ENCODE results near the gene DOK7.

DOK7 gene, protein sequence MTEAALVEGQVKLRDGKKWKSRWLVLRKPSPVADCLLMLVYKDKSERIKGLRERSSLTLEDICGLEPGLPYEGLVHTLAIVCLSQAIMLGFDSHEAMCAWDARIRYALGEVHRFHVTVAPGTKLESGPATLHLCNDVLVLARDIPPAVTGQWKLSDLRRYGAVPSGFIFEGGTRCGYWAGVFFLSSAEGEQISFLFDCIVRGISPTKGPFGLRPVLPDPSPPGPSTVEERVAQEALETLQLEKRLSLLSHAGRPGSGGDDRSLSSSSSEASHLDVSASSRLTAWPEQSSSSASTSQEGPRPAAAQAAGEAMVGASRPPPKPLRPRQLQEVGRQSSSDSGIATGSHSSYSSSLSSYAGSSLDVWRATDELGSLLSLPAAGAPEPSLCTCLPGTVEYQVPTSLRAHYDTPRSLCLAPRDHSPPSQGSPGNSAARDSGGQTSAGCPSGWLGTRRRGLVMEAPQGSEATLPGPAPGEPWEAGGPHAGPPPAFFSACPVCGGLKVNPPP

GRCh38 chr4:3462790-3463415 is at the start of gene DOK7:
Gene DOK7 (plus strand): TSS chr4:3463306. CDS start chr4:3463376, 70 bp downstream.
- no peak for DNase-seq

- DNase-seq = no peak
These were observed 49.3 kb upstream of the DOK7 start for GRCh38 chr4:3413675-3414420.

DNA sequence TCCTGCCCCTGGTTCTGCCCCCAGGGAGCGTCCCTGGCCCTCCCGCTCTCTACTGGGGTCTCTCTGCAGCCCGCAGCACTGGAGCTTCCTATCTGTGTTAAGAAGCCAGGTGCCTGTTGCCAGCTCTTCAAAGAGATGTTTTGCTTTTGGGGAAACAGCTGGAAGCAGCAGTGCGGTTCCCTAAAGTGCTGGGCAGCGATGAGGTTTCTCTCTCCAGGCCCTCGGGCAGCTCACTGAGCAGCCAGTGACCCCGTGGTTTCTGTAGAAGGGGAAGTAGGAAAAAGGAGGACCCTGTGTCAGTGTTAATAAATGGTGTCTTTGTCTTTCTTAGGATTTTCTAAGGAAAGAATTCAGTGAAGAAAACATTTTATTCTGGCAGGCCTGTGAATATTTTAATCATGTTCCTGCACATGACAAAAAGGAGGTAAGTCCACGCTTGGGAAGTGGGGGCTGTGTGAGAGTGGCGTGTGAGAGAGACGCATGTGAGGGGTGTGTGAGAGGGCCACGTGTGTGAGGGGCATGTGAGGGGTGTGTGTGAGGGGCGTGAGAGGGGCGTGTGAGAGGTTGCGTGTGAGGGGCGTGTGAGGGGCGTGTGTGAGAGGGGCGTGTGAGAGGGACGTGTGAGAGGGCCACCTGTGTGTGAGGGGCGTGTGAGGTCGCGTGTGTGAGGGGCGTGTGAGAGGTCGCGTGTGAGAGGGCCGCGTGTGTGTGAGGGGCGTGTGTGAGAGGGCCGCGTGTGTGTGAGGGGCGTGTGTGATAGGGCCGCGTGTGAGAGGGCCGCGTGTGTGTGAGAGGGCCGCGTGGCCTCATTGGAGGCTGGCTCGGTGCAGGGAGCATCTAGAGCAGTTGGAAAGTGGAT is 48.5 kb upstream of the DOK7 start:
- no peak for DNase-seq

DNA sequence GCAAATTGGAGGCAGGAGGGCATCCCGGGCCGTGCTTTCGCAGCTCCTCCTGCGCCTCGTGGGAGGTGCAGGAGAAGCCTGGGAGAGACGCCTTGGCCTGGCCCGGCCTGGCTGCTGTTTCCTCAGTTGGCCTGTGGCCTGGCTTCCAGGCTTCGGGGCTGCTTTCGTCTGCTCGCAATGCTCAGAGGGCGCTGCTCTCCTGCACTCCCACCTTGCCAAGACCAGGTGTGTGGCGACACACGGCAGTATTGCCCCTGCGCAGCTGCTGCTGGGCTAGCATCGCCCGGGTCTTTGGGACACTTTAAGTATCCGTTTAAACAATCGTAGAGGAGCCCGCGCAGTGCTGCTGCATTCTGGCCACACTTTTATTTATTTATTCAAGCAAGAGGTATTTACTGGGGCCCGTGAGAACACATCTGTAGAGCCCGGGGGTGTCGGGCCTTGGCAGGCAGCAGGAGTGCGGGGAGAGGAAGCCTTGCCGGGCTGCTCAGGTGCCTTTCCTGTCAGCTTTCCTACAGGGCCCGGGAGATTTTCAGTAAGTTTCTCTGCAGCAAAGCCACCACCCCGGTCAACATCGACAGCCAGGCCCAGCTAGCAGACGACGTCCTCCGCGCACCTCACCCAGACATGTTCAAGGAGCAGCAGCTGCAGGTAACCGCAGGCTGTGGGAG is 47.5 kb upstream of the DOK7 start:
- no peak for DNase-seq

GRCh38 chr4:3416270-3416669 is 46.8 kb upstream of the DOK7 start:
- DNase-seq = no peak

DNA sequence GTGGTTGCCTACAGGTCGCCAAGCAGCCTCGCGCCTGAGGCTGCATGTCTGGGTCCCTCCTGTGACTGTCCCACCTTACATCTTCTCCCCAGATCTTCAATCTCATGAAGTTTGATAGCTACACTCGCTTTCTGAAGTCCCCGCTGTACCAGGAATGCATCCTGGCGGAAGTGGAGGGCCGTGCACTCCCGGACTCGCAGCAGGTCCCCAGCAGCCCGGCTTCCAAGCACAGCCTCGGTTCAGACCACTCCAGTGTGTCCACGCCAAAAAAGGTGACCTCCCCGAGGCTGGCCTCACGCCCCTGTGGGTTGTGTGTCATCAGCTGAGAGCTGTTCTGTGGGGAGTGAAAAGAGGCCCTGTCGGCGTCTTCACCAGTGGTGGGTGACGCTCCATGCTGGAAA is 46.3 kb upstream of the DOK7 start:
- no peak for DNase-seq

- DNase-seq = no peak
These were observed 45.7 kb upstream of the DOK7 start for GRCh38 chr4:3417448-3417847.

- DNase-seq = no peak
These were observed 44.9 kb upstream of the DOK7 start for GRCh38 chr4:3418029-3418762.

DNA sequence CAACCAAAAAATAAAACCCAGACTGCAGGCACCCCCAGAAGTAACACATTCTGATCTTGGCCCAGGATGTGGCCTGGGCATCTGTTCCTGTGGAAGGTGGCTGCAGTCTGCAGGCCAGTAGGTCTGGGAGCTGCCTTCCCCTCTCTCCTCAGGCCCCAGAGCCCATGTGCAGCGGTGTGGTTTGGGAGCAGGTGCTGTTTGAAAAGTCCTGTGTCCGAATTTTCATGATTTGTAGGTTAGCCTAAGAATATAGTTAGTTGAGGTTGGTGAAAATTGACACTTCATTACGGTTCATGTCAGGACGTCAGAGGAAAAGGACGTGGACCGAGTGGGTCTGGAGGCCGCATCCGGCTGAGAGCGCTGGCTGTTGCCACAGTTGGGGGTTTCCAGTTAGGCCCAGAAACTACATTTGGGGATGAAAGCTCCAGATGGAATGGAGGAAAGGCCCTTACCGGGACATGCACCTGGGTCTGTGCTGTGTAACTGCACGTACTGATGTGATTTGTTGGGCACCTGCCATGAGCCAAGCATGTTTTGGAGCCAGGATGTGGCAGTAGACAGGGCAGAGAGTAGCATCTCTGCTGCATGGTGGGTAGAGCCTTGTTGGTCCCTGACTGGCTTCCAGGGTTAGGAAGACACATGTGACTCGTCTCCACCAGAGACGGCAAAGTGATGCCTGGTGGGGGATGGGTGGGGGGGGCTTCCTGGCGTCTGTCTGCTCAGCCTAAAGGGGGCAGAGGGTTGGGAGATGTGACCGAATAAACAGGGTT is 43.1 kb upstream of the DOK7 start:
- DNase-seq = no peak

DNA sequence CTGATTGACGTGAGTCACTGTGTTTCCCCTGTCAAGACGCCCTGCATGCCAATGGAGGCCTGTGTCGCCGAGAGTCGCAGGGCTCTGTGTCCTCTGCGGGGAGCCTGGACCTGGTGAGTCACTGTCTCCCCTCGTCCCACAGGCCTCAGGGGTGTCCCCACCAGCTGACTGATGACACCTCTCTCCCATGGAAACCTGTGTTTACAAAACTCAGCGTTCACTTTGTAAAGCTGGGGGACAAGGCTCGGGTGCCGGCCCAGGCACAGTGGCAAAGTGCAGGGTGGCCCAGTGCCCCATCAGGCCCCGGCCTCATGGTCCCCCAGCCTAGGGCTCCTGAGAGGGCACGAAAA is 42.5 kb upstream of the DOK7 start:
- no peak for DNase-seq

- DNase-seq = no peak
These were observed 42.1 kb upstream of the DOK7 start for GRCh38 chr4:3420956-3421355.

- no peak for DNase-seq
These were observed 41.6 kb upstream of the DOK7 start for GRCh38 chr4:3421470-3421869.

GRCh38 chr4:3422241-3422801 is 40.8 kb upstream of the DOK7 start:
- no peak for DNase-seq

GRCh38 chr4:3422808-3423297 is 40.3 kb upstream of the DOK7 start:
- DNase-seq = no peak

- no peak for DNase-seq
These were observed 39.7 kb upstream of the DOK7 start for GRCh38 chr4:3423406-3423805.

DNA sequence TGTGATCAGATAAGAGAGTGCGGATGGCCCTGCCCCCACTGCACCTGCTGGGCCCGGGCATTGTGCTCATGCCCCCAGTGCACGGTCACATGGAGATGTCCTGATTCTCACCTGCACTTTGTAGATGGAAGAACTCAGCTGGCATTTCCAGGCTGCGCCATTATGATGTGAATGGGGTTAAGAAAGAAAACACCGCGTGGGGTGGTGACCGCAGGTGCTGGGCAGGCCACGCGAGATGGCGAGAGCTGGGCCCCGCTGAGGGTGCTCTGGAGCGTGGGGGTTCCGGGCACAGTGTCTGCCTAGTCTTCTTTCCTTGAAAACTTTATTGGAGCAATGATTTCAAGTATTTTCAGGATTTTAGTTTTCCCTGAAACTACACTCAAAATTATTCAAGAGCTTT is 39.2 kb upstream of the DOK7 start:
- no peak for DNase-seq

DNA sequence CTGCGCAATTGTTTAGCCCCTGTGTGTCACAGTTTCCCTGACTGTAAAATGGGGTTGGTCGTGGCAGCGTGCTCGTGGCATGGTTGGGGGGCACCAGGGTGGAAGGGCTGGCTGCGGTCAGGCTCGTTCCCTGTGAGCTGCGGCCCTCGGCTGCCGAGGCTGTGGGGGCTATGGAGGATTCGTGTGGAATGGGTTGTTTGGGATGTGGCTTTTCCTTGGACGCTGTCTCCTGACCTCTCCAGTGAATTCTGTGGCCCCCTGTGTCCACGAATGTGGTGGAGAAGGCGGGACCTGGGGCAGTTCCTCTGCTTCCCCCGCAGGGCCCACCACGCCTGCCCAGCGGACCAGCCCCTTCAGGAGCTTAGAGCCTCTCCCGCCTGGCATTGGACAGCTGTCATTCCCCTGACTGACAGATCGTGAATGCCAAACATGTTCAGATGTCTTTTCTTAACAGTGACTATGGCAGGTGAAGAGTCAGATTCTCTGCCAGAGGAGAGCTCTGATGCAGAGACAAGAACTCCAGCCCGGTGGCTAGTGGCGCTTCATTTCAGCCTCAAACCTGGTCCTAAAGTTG is 38.5 kb upstream of the DOK7 start:
- no peak for DNase-seq

DNA sequence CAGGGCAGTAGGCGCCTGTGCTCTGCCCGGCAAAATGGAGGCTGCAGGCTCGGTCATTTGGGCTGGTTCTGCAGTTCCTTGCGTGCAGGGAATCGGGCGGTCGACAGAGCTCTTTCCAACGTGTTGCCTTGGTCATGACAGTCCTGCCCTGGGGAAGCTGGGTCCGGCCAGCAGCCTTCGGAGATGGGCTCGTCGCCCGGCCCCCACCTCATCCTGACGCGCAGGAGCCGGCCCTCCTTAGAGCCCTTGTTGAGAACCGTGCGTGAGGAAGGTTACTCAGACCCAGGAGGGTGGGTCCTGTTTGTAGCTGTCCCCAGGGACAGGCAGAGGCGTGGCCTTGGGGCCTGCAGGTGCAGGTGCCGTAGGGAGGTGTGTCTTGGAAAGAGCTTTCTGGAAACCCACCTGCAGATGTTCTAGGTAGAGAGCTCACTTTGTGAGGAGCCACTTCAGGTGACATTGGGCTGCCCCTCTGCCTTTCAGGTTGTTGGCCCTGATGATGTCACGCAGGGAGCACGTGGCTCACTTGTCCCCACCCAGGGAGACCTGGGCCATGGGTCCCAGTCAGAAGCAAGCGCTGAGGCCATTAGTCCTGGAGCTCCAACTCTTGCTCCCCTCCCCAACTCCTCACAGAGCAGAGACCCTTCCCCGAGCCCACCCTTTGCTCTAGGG is 36.5 kb upstream of the DOK7 start:
- DNase-seq = no peak

GRCh38 chr4:3427134-3427476 is 36.0 kb upstream of the DOK7 start:
- DNase-seq = no peak
